22Rv1 (cell line): ENCODE measurements around the gene TBC1D22B.

Experiments
- ZFX ChIP-seq: fragments of 450-650 bp; IDR thresholded peaks from 2 replicates; pipeline ENCODE4 v1.6.1; 2017; ENCODE audit warnings: antibody characterized with exemption, borderline replicate concordance
- TF ChIP-seq, protein P1 (sequence below): fragments of 450-650 bp; IDR thresholded peaks from 2 replicates; pipeline ENCODE4 v1.5.1; 2017; ENCODE audit warnings: mild to moderate bottlenecking

DNA sequence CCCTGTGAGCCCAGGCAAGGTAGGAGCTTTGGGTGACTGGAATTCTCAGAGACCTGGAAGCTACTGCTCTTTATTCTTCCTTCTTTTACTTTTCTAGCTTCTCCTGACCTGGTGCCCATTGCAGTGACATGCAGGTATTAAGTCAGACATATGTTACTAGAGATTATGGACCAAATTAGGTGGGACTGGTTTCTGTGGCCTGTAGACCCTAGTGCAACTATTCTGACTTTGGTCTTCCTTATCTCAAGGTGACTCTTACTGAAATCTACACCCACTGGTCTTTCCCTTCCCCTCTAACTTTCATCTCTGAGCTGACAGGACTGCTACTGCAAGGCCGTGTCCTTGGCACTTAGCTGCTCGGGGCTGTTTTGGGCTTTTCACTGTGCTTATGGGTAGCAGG is 24.8 kb downstream of the TBC1D22B start:
- TF ChIP-seq, protein P1, sequence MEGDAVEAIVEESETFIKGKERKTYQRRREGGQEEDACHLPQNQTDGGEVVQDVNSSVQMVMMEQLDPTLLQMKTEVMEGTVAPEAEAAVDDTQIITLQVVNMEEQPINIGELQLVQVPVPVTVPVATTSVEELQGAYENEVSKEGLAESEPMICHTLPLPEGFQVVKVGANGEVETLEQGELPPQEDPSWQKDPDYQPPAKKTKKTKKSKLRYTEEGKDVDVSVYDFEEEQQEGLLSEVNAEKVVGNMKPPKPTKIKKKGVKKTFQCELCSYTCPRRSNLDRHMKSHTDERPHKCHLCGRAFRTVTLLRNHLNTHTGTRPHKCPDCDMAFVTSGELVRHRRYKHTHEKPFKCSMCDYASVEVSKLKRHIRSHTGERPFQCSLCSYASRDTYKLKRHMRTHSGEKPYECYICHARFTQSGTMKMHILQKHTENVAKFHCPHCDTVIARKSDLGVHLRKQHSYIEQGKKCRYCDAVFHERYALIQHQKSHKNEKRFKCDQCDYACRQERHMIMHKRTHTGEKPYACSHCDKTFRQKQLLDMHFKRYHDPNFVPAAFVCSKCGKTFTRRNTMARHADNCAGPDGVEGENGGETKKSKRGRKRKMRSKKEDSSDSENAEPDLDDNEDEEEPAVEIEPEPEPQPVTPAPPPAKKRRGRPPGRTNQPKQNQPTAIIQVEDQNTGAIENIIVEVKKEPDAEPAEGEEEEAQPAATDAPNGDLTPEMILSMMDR, result no peak
- no peak for TF ChIP-seq ZFX
